NCI-H69 (cell line): ENCODE measurements around the gene SAE1.

Source experiments
- DNase-seq: peaks from one replicate; lab custom pipeline; 2025; lab: John Stamatoyannopoulos, UW

The SAE1 gene

GRCh38 chr19:47106821-47107201 lies 23.8 kb upstream of the SAE1 start:
- no peak for DNase-seq

- no peak for DNase-seq
These were observed 23.3 kb upstream of the SAE1 start for GRCh38 chr19:47107202-47107952.

GRCh38 chr19:47107953-47108746 lies 22.5 kb upstream of the SAE1 start:
- DNase-seq = peak; percentile 23

GRCh38 chr19:47109177-47109540 lies 21.5 kb upstream of the SAE1 start:
- DNase-seq = no peak

GRCh38 chr19:47109541-47110375 lies 20.9 kb upstream of the SAE1 start:
- no peak for DNase-seq

- peak; percentile 36 for DNase-seq
These were observed 20.1 kb upstream of the SAE1 start for GRCh38 chr19:47110521-47111005.

- peak; percentile 59 for DNase-seq
These were observed 19.5 kb upstream of the SAE1 start for GRCh38 chr19:47111006-47111621.

GRCh38 chr19:47111682-47112165 lies 18.9 kb upstream of the SAE1 start:
- DNase-seq = no peak

GRCh38 chr19:47112166-47112996 lies 18.3 kb upstream of the SAE1 start:
- peak; percentile 96 for DNase-seq

GRCh38 chr19:47112997-47113849 lies 17.4 kb upstream of the SAE1 start, which contains the start of gene ZC3H4:
Gene ZC3H4, minus strand, starts transcription at chr19:47113776. Its CDS starts 1,192 bp downstream, at chr19:47112584.
- DNase-seq = peak; percentile 100

- peak; percentile 73 for DNase-seq
These were observed 16.6 kb upstream of the SAE1 start for GRCh38 chr19:47113850-47114651.

- DNase-seq = no peak
These were observed 10.1 kb upstream of the SAE1 start for GRCh38 chr19:47120470-47121067.

GRCh38 chr19:47122359-47123335 lies 8.0 kb upstream of the SAE1 start:
- no peak for DNase-seq

GRCh38 chr19:47123406-47123805 lies 7.2 kb upstream of the SAE1 start:
- DNase-seq = no peak

GRCh38 chr19:47124937-47125668 lies 5.5 kb upstream of the SAE1 start:
- DNase-seq = peak; percentile 87

- DNase-seq = no peak
These were observed 5.0 kb upstream of the SAE1 start for GRCh38 chr19:47125669-47125938.

GRCh38 chr19:47129579-47129978 lies 1.1 kb upstream of the SAE1 start:
- DNase-seq = no peak
